K562 (cell line): ENCODE results near the gene SDF4. TPM values are rescaled to one million over a fixed set of nuclear protein-coding genes. Genes with fewer than 3 reads are reported as not detected.
A peak's percentile ranks its signal among the peaks of the same experiment; 100 is the strongest.

Experiments
- ATAC-seq: fragments of 200-7000 bp; cut with Tn5 transposase; 3 replicates; pipeline ENCODE4 v1.9.1; 2020; ENCODE audit warnings: moderate library complexity
- BruUV-seq: library from RNA; stranded (reverse); fragments of 400-500 nt; replicated peaks from 2 replicates; lab custom pipeline; 2021; lab: Mats Ljungman, UMichigan
- CTCF ChIA-PET: fragments of 300-600 bp; formaldehyde crosslinking; extraction: SDS; loops from one replicate; lab custom pipeline; 2021; ENCODE audit warnings: low intra/inter-chr PET ratio; lab: Yijun Ruan, JAX
- POLR2A ChIA-PET: fragments of 300-600, 350-650 bp; sonication (Branson Sonifier 250); formaldehyde crosslinking; extraction: SDS; loops from one replicate; lab custom pipeline; 2021; ENCODE audit warnings: antibody characterized with exemption, inconsistent platforms; lab: Yijun Ruan, JAX
- DNase-seq, 4 experiments: peaks; one replicate each; pipeline versions ENCODE4 v3.0.0 to v3.0.0-alpha.2; 2011 to 2018; ENCODE audit warnings: low spot score in 3 of 4, mixed read lengths in 3 of 4; ENCODE audit errors: extremely low read depth in 1 of 4
- FAIRE-seq: peaks from 2 replicates; lab custom pipeline; 2011; peaks lifted over from hg19 to GRCh38; lab: Jason Lieb, UNC
- H2AFZ ChIP-seq: 2 replicates; pipeline ENCODE4 v1.6.0; 2011; ENCODE audit warnings: low read depth, low read length, control low read depth, inconsistent platforms
- H3K27ac ChIP-seq: fragments of 200-600 bp; 3 replicates; pipeline ENCODE4 v1.8.0; 2011; ENCODE audit warnings: low read depth, mild to moderate bottlenecking, control low read depth, inconsistent platforms, low read length, moderate library complexity, mixed read lengths; ENCODE audit errors: extremely low read depth
- H3K27me3 ChIP-seq, 2 experiments: fragments of 300-600 bp in 1 of 2; 2 replicates in 1 of 2; 3 replicates in 1 of 2; pipeline versions ENCODE4 v1.6.0 to v1.8.0; 2011; ENCODE audit warnings: inconsistent platforms in 2 of 2, low read length in 2 of 2, mild to moderate bottlenecking in 1 of 2, mixed read lengths in 1 of 2, moderate library complexity in 1 of 2; ENCODE audit not compliant: control insufficient read depth in 2 of 2, insufficient read depth in 2 of 2
- H3K36me3 ChIP-seq: fragments of 300-600 bp; 3 replicates; pipeline ENCODE4 v1.8.0; 2011; ENCODE audit warnings: mild to moderate bottlenecking, low read length, inconsistent platforms; ENCODE audit not compliant: control insufficient read depth, insufficient read depth
- H3K4me1 ChIP-seq, 2 experiments: fragments of 200-600 bp in 1 of 2; replicated peaks in 1 of 2; 2 replicates in 1 of 2; 3 replicates in 1 of 2; pipeline versions ENCODE4 v1.5.1 to v1.8.0; 2011; ENCODE audit warnings: inconsistent platforms in 2 of 2, low read length in 2 of 2, mild to moderate bottlenecking in 1 of 2, mixed read lengths in 1 of 2, moderate library complexity in 1 of 2; ENCODE audit not compliant: control insufficient read depth in 2 of 2, insufficient read depth in 2 of 2
- H3K4me2 ChIP-seq: 2 replicates; pipeline ENCODE4 v1.6.1; 2011; ENCODE audit warnings: low read length, control low read depth, inconsistent platforms, mixed read lengths; ENCODE audit not compliant: insufficient read depth
- H3K4me3 ChIP-seq: fragments of 200-600 bp; sonication (generic), shearing (Covaris generic); 2 replicates; pipeline ENCODE4 v1.5.1; 2016; ENCODE audit warnings: control low read depth, inconsistent platforms
- H3K79me2 ChIP-seq: fragments of 200-600 bp; 3 replicates; pipeline ENCODE4 v1.8.0; 2011; ENCODE audit warnings: low read length, inconsistent platforms; ENCODE audit not compliant: control insufficient read depth, insufficient read depth
- H3K9ac ChIP-seq, 2 experiments: 2 replicates each; pipeline versions ENCODE4 v1.6.0 to v1.6.1; 2011; ENCODE audit warnings: low read depth in 2 of 2, low read length in 2 of 2, control low read depth in 1 of 2, inconsistent platforms in 1 of 2, mild to moderate bottlenecking in 1 of 2, mixed read lengths in 1 of 2; ENCODE audit not compliant: insufficient read depth in 1 of 2
- H3K9me1 ChIP-seq: one replicate; pipeline ENCODE4 v1.6.0; 2011; ENCODE audit warnings: inconsistent platforms, mild to moderate bottlenecking, low read length, moderate library complexity; ENCODE audit not compliant: control insufficient read depth, insufficient read depth
- H3K9me3 ChIP-seq: replicated peaks from 2 replicates; pipeline ENCODE4 v1.5.1; 2011; ENCODE audit warnings: low read depth, low read length, inconsistent platforms; ENCODE audit not compliant: control insufficient read depth, insufficient read depth
- H4K20me1 ChIP-seq: replicated peaks from 2 replicates; pipeline ENCODE4 v1.6.1; 2011; ENCODE audit warnings: low read length, inconsistent platforms, mixed read lengths; ENCODE audit not compliant: control insufficient read depth, insufficient read depth
- FOXP1 ChIP-seq: sonication (generic); formaldehyde crosslinking; IDR thresholded peaks from 2 replicates; pipeline ENCODE4 v1.8.0; 2022; ENCODE audit warnings: mild to moderate bottlenecking, missing genetic modification reagents
- GTF2E2 ChIP-seq: fragments of 200-800 bp; sonication (Bioruptor generic); IDR thresholded peaks from 2 replicates; pipeline ENCODE4 v1.6.1; 2016; ENCODE audit warnings: missing genetic modification characterization, missing compliant biosample characterization
- NFE2 ChIP-seq: IDR thresholded peaks from 2 replicates; pipeline ENCODE4 v1.6.1; 2014; ENCODE audit warnings: antibody characterized with exemption, low read depth
- NR4A1 ChIP-seq, 2 experiments: fragments of 250-450 bp in 1 of 2; fragments of 450-650 bp in 1 of 2; sonication (Bioruptor Pico) in 1 of 2; IDR thresholded peaks; 2 replicates each; pipeline versions ENCODE4 v1.4.0 to v1.6.1; 2016 to 2020; ENCODE audit warnings: mild to moderate bottlenecking in 2 of 2, missing compliant biosample characterization in 1 of 2, missing genetic modification characterization in 1 of 2, moderate library complexity in 1 of 2
- NRF1 ChIP-seq, 2 experiments: fragments of 450-650 bp; IDR thresholded peaks in 1 of 2; conservative IDR thresholded peaks in 1 of 2; 2 replicates each; pipeline ENCODE4 v1.6.1; 2014; ENCODE audit warnings: mild to moderate bottlenecking in 2 of 2
- NUFIP1 ChIP-seq: fragments of 450-650 bp; IDR thresholded peaks from 2 replicates; pipeline ENCODE4 v1.6.1; 2018; ENCODE audit not compliant: partially characterized antibody
- SMARCA4 ChIP-seq: fragments of 450-650 bp; IDR thresholded peaks from 2 replicates; pipeline ENCODE4 v1.6.1; 2016
- XRCC4 ChIP-seq: IDR thresholded peaks from one replicate; pipeline ENCODE4 v1.6.1; 2011; ENCODE audit not compliant: insufficient read depth, insufficient read length; ENCODE audit errors: extremely low read depth
- XRCC5 ChIP-seq: fragments of 200-400 bp; formaldehyde crosslinking; IDR thresholded peaks from 2 replicates; pipeline ENCODE4 v1.6.1; 2017; ENCODE audit warnings: low read depth, mild to moderate bottlenecking, low read length
- YY1 ChIP-seq, 3 experiments: IDR thresholded peaks; 2 replicates each; pipeline ENCODE4 v1.6.1; 2011; ENCODE audit warnings: low read length in 2 of 3, mild to moderate bottlenecking in 2 of 3, moderate library complexity in 2 of 3, borderline replicate concordance in 1 of 3, control low read depth in 1 of 3, low read depth in 1 of 3; ENCODE audit not compliant: insufficient read depth in 3 of 3, insufficient replicate concordance in 2 of 3, control insufficient read depth in 1 of 3, insufficient read length in 1 of 3; ENCODE audit errors: extremely low read depth in 1 of 3
- ZKSCAN8 ChIP-seq: fragments of 200-800 bp; sonication (Bioruptor generic); IDR thresholded peaks from 2 replicates; pipeline ENCODE4 v1.6.1; 2016; ENCODE audit warnings: missing genetic modification characterization, missing compliant biosample characterization
- WGBS: fragments of 100-300 bp; shearing (Covaris generic); methylation state at CpG from one replicate; pipeline ENCODE4 v1.1.6; 2016; ENCODE audit warnings: low coverage, mixed read lengths; ENCODE audit not compliant: insufficient coverage; ENCODE audit errors: missing lambda C conversion rate; 5-methylcytosine and 5-hydroxymethylcytosine counted together
- in situ Hi-C: fragments of 300-500 bp; cut with MboI; formaldehyde crosslinking; loops from 4 replicates; pipeline ENCODE4 v1.15.0; 2018; ENCODE audit warnings: inconsistent platforms, mixed read lengths
- intact Hi-C: fragments of 100-400 bp; cut with micrococcal nuclease; formaldehyde crosslinking; loops from 2 replicates; pipeline ENCODE4 v1.14.2; 2022
- polyA plus RNA-seq, 8 experiments: library from polyadenylated mRNA; depleted of rRNA in 4 of 8; stranded (reverse) in 5 of 8; unstranded in 3 of 8; fragments of >200 nt; fragmentation: Nextera tagmentation in 2 of 8; fragmentation: Illumina TruSeq in 1 of 8; extraction: Ambion mirVana in 2 of 8; extraction: Trizol in 1 of 8; gene quantifications; 2 replicates each; pipeline versions ENCODE4 v1.2.1 to v1.2.3, GENCODE V29; 2011 to 2014; ENCODE audit warnings: inconsistent platforms in 1 of 8, missing spikeins in 1 of 8
- total RNA-seq, 7 experiments: library from RNA; depleted of rRNA in 6 of 7; stranded (reverse); fragments of >200 nt in 6 of 7; fragmentation: Illumina TruSeq in 2 of 7; extraction: Trizol in 2 of 7; gene quantifications; 2 replicates each; pipeline versions ENCODE4 v1.2.1 to v1.2.3, GENCODE V29; 2011 to 2021; ENCODE audit warnings: low replicate concordance in 1 of 7
- TF ChIP-seq, protein P1 (sequence below): sonication (generic); formaldehyde crosslinking; IDR thresholded peaks from 2 replicates; pipeline ENCODE4 v1.8.0; 2022; ENCODE audit warnings: mild to moderate bottlenecking, missing genetic modification reagents
- TF ChIP-seq, protein P2 (sequence below): sonication (generic); formaldehyde crosslinking; IDR thresholded peaks from 2 replicates; pipeline ENCODE4 v1.8.0; 2022; ENCODE audit warnings: mild to moderate bottlenecking, low read depth, missing genetic modification reagents
- TF ChIP-seq, protein P3 (sequence below): fragments of 200-800 bp; sonication (Bioruptor generic); IDR thresholded peaks from 2 replicates; pipeline ENCODE4 v1.6.1; 2017; ENCODE audit warnings: missing genetic modification characterization, missing compliant biosample characterization

SDF4 gene
- total and polyA plus RNA-seq, 9 of the 15 experiments (the other 6 are each of a cell fraction or from before 2014, with no cell fraction given) = 0.35 to 160 (median 65.2) TPM

DNA sequence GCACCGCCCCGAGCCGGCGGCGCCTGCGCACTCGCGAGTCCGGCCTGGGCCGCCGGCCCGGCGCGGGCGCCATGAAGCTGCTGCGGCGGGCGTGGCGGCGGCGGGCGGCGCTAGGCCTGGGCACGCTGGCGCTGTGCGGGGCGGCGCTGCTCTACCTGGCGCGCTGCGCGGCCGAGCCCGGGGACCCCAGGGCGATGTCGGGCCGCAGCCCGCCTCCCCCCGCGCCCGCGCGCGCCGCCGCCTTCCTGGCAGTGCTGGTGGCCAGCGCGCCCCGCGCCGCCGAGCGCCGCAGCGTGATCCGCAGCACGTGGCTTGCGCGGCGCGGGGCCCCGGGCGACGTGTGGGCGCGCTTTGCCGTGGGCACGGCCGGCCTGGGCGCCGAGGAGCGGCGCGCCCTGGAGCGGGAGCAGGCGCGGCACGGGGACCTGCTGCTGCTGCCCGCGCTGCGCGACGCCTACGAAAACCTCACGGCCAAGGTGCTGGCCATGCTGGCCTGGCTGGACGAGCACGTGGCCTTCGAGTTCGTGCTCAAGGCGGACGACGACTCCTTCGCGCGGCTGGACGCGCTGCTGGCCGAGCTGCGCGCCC is 501 bp upstream of the SDF4 start, which contains the start of gene B3GALT6 (continued):
- TF ChIP-seq, protein P1, sequence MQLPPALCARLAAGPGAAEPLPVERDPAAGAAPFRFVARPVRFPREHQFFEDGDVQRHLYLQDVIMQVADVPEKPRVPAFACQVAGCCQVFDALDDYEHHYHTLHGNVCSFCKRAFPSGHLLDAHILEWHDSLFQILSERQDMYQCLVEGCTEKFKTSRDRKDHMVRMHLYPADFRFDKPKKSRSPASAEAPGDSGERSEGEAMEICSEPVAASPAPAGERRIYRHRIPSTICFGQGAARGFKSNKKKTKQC = peak; percentile 84
- no peak for TF ChIP-seq NR4A1 (CRISPR knock-in tag; IDR thresholded peaks at IDR 0.05)
- TF ChIP-seq NR4A1 (tag; IDR thresholded peaks at IDR 0.05) = peak; percentile 59; the same call in 1 of the 2 replicates
- TF ChIP-seq, protein P2, sequence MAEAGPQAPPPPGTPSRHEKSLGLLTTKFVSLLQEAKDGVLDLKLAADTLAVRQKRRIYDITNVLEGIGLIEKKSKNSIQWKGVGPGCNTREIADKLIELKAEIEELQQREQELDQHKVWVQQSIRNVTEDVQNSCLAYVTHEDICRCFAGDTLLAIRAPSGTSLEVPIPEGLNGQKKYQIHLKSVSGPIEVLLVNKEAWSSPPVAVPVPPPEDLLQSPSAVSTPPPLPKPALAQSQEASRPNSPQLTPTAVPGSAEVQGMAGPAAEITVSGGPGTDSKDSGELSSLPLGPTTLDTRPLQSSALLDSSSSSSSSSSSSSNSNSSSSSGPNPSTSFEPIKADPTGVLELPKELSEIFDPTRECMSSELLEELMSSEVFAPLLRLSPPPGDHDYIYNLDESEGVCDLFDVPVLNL (CRISPR knock-in tag) = peak; percentile 70; the same call in 1 of the 2 replicates
- TF ChIP-seq XRCC4 = no peak
- TF ChIP-seq FOXP1 (CRISPR knock-in tag) = peak; percentile 92; the same call in 1 of the 2 replicates
- TF ChIP-seq, all 486 proteins: peak for 73

DNA sequence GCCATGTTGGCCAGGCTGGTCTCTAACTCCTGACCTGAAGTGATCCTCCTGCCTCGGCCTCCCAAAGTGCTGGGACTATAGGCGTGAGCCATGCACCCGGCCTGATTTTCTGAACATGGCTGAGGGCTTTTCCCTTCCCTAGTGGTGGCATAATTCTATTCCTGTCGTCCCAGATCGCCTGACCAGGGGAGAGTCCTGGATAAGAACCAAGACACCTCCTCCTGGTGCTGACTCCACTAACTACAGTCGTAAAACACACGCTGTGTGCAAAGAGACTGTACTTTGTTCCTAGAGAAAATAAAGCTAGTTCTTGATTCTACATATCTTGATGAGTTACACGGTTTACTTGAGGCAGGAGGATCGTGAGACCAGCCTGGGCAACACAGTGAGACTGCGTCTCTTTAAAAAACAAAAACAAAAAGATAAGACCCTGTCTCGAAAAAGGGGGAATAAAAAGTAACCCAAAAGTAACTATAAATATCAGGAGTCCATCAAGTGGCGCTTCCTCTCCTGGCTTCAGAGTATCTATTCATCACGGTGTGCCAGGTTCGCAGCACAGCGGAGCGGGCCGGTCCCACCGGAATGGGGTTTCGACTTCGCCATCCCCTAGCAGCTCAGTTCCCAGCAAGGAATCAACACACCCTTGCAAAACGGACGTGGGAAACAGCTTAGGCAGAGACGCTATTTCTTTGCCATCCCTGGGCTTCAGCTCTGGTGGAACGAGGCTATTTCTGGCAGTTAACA is 973 bp downstream of the SDF4 start:
- Histone ChIP-seq H3K27me3 (no peaks in the 10 kb centered on the region), H3K4me1 (peaks cover 6 to 82% of the 10 kb centered on the region in 2 experiments; a peak in 4 of 5 replicates), H3K27ac (peak overlapping the region; percentile 96), H2AFZ (peak overlapping the region; percentile 93), H3K9me1 (no peaks in the 10 kb centered on the region), H3K4me3 (peak overlapping the region; percentile 79), H3K9ac (peak overlapping the region; percentile 93 to 99), H4K20me1 (peaks cover 5% of the 10 kb centered on the region; the same call in 1 of the 2 replicates), H3K9me3 (peaks cover 9% of the 10 kb centered on the region), H3K36me3 (peaks cover 57% of the 10 kb centered on the region; the same call in 2 of the 3 replicates), H3K4me2 (peak overlapping the region; percentile 100), H3K79me2 (peaks cover 86% of the 10 kb centered on the region)
- FAIRE-seq (peak; percentile 90), ATAC-seq (peak; percentile 23), DNase-seq (peak; percentile 58 to 71 (median 64))
- POLR2A ChIA-PET = interaction anchor here (0.5 to 2.2 kb wide), 14 partner anchors 9 to 109 kb away, joined by 3 to 12 read pairs (median 4); partner anchors contain the start of gene TNFRSF4
- in situ Hi-C loops = no loop called here
- CTCF ChIA-PET = no interaction called here
- BruUV-seq = TSS peak; percentile 79
- intact Hi-C loops = loop anchor here (5.0 kb wide), 1 partner anchor 109 kb away; no protein-coding TSS in a partner anchor
- WGBS = 6% methylated on average over 24 of the region's 24 CpGs
- TF ChIP-seq NRF1 (conservative IDR thresholded peaks at IDR 0.05 in 1 of 2, IDR thresholded peaks at IDR 0.05 in 1 of 2) = peak in 1 of 2 experiments; percentile 79; a peak in 2 of 4 replicates
- 0 out of 2 replicates have a peak, but pooled peaks have one; percentile 17 for TF ChIP-seq ZKSCAN8 (CRISPR knock-in tag)
- TF ChIP-seq, protein P3, sequence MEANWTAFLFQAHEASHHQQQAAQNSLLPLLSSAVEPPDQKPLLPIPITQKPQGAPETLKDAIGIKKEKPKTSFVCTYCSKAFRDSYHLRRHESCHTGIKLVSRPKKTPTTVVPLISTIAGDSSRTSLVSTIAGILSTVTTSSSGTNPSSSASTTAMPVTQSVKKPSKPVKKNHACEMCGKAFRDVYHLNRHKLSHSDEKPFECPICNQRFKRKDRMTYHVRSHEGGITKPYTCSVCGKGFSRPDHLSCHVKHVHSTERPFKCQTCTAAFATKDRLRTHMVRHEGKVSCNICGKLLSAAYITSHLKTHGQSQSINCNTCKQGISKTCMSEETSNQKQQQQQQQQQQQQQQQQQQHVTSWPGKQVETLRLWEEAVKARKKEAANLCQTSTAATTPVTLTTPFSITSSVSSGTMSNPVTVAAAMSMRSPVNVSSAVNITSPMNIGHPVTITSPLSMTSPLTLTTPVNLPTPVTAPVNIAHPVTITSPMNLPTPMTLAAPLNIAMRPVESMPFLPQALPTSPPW (CRISPR knock-in tag) = peak; percentile 32; the same call in 1 of the 2 replicates
- TF ChIP-seq NUFIP1 = no peak
- 0 out of 2 replicates have a peak, but pooled peaks have one; percentile 7 for TF ChIP-seq XRCC5
- TF ChIP-seq NFE2 = no peak
- TF ChIP-seq GTF2E2 (tag) = 0 out of 2 replicates have a peak, but pooled peaks have one; percentile 80
- TF ChIP-seq YY1 (IDR thresholded peaks at IDR 0.05; ENCODE audit: borderline replicate concordance in 1 of 3, control insufficient read depth in 1 of 3, extremely low read depth in 1 of 3, insufficient read depth in 3 of 3, insufficient read length in 1 of 3, insufficient replicate concordance in 2 of 3, low read depth in 1 of 3, low read length in 2 of 3) = peak in 1 of 3 experiments; percentile 7
- 0 out of 2 replicates have a peak, but pooled peaks have one; percentile 20 for TF ChIP-seq SMARCA4
